HepG2 (cell line): ENCODE data around the gene PSD. TPM values are rescaled to one million over a fixed set of nuclear protein-coding genes. Genes with fewer than 3 reads are reported as not detected.

ENCODE experiments used
- ATF7-NPFF ChIP-seq: sonication (generic); formaldehyde crosslinking; IDR thresholded peaks from 2 replicates; pipeline ENCODE4 v1.8.1; 2023; ENCODE audit warnings: mild to moderate bottlenecking, low read depth, missing genetic modification reagents, moderate library complexity
- BRCA1 ChIP-seq: sonication (generic); formaldehyde crosslinking; IDR thresholded peaks from 2 replicates; pipeline ENCODE4 v1.4.0; 2020; ENCODE audit warnings: missing genetic modification reagents
- ETV5 ChIP-seq: IDR thresholded peaks from 2 replicates; pipeline ENCODE4 v1.6.1; 2018; ENCODE audit warnings: missing biosample characterization, missing genetic modification reagents, inconsistent platforms, borderline replicate concordance
- HNRNPK ChIP-seq: fragments of 200-400 bp; formaldehyde crosslinking; IDR thresholded peaks from 2 replicates; pipeline ENCODE4 v1.6.1; 2018; ENCODE audit warnings: low read length, low read depth, moderate library complexity, mild to moderate bottlenecking; ENCODE audit not compliant: poor library complexity, severe bottlenecking
- IKZF5 ChIP-seq: IDR thresholded peaks from 2 replicates; pipeline ENCODE4 v1.6.1; 2018; ENCODE audit warnings: missing genetic modification reagents, mild to moderate bottlenecking, missing compliant biosample characterization
- ISL2 ChIP-seq: sonication (generic); formaldehyde crosslinking; IDR thresholded peaks from 2 replicates; pipeline ENCODE4 v1.5.0; 2020; ENCODE audit warnings: missing genetic modification reagents
- MAX ChIP-seq: IDR thresholded peaks from 2 replicates; pipeline ENCODE4 v1.6.1; 2012; ENCODE audit warnings: inconsistent platforms
- MTA1 ChIP-seq: sonication (generic); formaldehyde crosslinking; IDR thresholded peaks from 2 replicates; pipeline ENCODE4 v1.4.0; 2020; ENCODE audit warnings: missing genetic modification reagents, mild to moderate bottlenecking, borderline replicate concordance
- NFYB ChIP-seq: sonication (generic); formaldehyde crosslinking; IDR thresholded peaks from 2 replicates; pipeline ENCODE4 v1.4.0; 2020; ENCODE audit warnings: missing genetic modification reagents
- RERE ChIP-seq: IDR thresholded peaks from 2 replicates; pipeline ENCODE4 v1.6.1; 2016; ENCODE audit warnings: low read depth, missing genetic modification reagents, missing compliant biosample characterization
- SMARCC2 ChIP-seq: fragments of 450-650 bp; IDR thresholded peaks from 2 replicates; pipeline ENCODE4 v1.6.1; 2017; ENCODE audit warnings: antibody characterized with exemption, mild to moderate bottlenecking
- SP1 ChIP-seq, 2 experiments: fragments of 450-650 bp in 1 of 2; sonication (generic) in 1 of 2; formaldehyde crosslinking in 1 of 2; IDR thresholded peaks; 2 replicates each; pipeline versions ENCODE4 v1.4.0 to v1.6.1; 2016 to 2020; ENCODE audit warnings: missing genetic modification reagents in 1 of 2
- SPEN ChIP-seq: sonication (generic); formaldehyde crosslinking; IDR thresholded peaks from 2 replicates; pipeline ENCODE4 v1.5.1; 2020; ENCODE audit warnings: low read depth, mild to moderate bottlenecking, missing genetic modification reagents
- THAP11 ChIP-seq: IDR thresholded peaks from 2 replicates; pipeline ENCODE4 v1.6.1; 2016; ENCODE audit warnings: missing biosample characterization, missing genetic modification reagents
- YEATS2 ChIP-seq: sonication (generic); formaldehyde crosslinking; IDR thresholded peaks from 2 replicates; pipeline ENCODE4 v1.4.0; 2020; ENCODE audit warnings: missing genetic modification reagents, borderline replicate concordance
- ZFY ChIP-seq: sonication (generic); formaldehyde crosslinking; IDR thresholded peaks from 2 replicates; pipeline ENCODE4 v1.4.0; 2020; ENCODE audit warnings: missing genetic modification reagents
- ZNF24 ChIP-seq: fragments of 450-650 bp; IDR thresholded peaks from 2 replicates; pipeline ENCODE4 v1.6.1; 2017; ENCODE audit warnings: antibody characterized with exemption, mild to moderate bottlenecking
- ZNF335 ChIP-seq: sonication (generic); formaldehyde crosslinking; IDR thresholded peaks from 2 replicates; pipeline ENCODE4 v1.4.0; 2020; ENCODE audit warnings: missing genetic modification reagents
- ZNF510 ChIP-seq: sonication (generic); formaldehyde crosslinking; IDR thresholded peaks from 2 replicates; pipeline ENCODE4 v1.4.0; 2020; ENCODE audit warnings: low read depth, mild to moderate bottlenecking, missing genetic modification reagents
- ZNF891 ChIP-seq: sonication (generic); formaldehyde crosslinking; IDR thresholded peaks from 2 replicates; pipeline ENCODE4 v1.5.0; 2020; ENCODE audit warnings: mild to moderate bottlenecking, missing genetic modification reagents
- polyA plus RNA-seq, 8 experiments: library from polyadenylated mRNA; depleted of rRNA in 3 of 8; stranded (reverse) in 7 of 8; unstranded in 1 of 8; fragments of >200 nt; fragmentation: Illumina TruSeq in 4 of 8; extraction: Trizol in 4 of 8; gene quantifications; 2 replicates each; pipeline versions ENCODE4 v1.2.1 to v1.2.3, GENCODE V29; 2011 to 2016; ENCODE audit warnings: low read depth in 4 of 8, missing spikeins in 1 of 8, mixed read lengths in 1 of 8; ENCODE audit not compliant: insufficient read depth in 1 of 8
- total RNA-seq, 5 experiments: library from RNA; depleted of rRNA; stranded (reverse); fragments of >200 nt; fragmentation: Illumina TruSeq; extraction: Trizol; gene quantifications; 2 replicates each; pipeline ENCODE4 v1.2.3, GENCODE V29; 2016; ENCODE audit warnings: low read depth in 1 of 5

PSD gene
- total and polyA plus RNA-seq, 2 of the 13 experiments (the other 11 are each of a cell fraction or from before 2014, with no cell fraction given): 0.35 to 0.58 TPM

DNA sequence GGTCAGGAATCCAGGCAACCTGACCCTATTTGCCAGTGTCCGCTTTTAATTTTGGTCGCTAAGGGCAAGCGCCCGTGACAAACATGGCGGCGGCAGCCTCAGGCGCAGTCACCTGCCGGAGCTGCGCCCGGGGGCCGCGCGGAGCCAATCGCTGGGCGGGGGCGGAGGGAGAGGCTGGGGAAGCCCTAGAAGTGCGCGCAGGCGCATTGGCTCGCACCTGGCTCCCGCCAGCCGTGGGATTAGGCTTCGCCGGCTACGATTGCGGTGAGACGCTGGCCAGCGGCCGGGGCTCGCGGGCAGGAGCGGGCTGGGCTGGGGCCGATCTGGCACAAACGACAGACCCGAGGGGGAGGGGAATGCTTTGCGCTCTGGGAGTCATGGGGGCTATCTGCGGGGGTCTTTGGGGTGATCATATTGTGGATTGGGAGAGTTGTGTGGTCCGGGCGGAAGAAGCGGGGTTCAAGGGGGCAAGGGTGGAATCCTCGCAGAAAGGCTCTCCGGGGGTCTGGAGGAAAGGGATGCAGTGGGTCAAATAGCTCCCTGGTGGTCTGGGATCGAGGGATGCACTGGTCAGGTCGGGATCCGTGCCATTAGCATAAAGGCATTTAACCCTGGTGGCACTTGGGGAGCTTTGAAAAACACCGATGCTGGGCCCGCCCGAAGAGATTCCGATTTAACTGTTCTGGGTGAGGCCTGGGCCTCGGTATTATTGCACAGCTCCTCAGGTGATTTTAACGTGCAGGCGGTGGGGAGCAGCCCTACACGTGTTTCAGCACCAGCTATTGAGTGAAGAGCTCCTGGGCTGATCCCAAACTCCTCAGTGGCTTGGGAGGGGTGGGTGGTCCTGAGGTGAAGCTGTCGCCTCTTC lies 42.8 kb upstream of the PSD start (continued):
- peak; percentile 72; the same call in 1 of the 2 replicates for TF ChIP-seq YEATS2 (CRISPR knock-in tag)
- TF ChIP-seq SMARCC2: no peak
- TF ChIP-seq ETV5: peak; percentile 51; the same call in 1 of the 2 replicates
- TF ChIP-seq BRCA1 (CRISPR knock-in tag): no peak
- TF ChIP-seq SPEN: peak; percentile 62; the same call in 1 of the 2 replicates
- peak; percentile 77 for TF ChIP-seq HNRNPK
- peak; percentile 37; the same call in 1 of the 2 replicates for TF ChIP-seq ISL2
- TF ChIP-seq ATF7-NPFF (CRISPR knock-in tag): peak; percentile 68; the same call in 1 of the 2 replicates
- peak; percentile 88 for TF ChIP-seq THAP11
- TF ChIP-seq MAX: peak; percentile 70; the same call in 1 of the 2 replicates
- TF ChIP-seq ZFY (CRISPR knock-in tag): peak; percentile 25; the same call in 1 of the 2 replicates
- TF ChIP-seq ZNF891 (CRISPR knock-in tag): 0 out of 2 replicates have a peak, but pooled peaks have one; percentile 58
- no peak for TF ChIP-seq ZNF335 (CRISPR knock-in tag)
- TF ChIP-seq NFYB (CRISPR knock-in tag): peak; percentile 88
- peak; percentile 61; the same call in 1 of the 2 replicates for TF ChIP-seq IKZF5 (CRISPR knock-in tag)
- TF ChIP-seq ZNF510 (CRISPR knock-in tag): 0 out of 2 replicates have a peak, but pooled peaks have one; percentile 26
- TF ChIP-seq SP1 (IDR thresholded peaks at IDR 0.05): no peak
- TF ChIP-seq SP1 (CRISPR knock-in tag; IDR thresholded peaks at IDR 0.05): peak; percentile 62
- peak; percentile 86; the same call in 1 of the 2 replicates for TF ChIP-seq MTA1 (CRISPR knock-in tag)
- TF ChIP-seq ZNF24: no peak
- no peak for TF ChIP-seq RERE
